ENCODE results near the gene SMAD3. TPM values are rescaled to one million over a fixed set of nuclear protein-coding genes. Genes with fewer than 3 reads are reported as not detected.

SMAD3 gene
- total and polyA plus RNA-seq, 2 of the 8 experiments (the other 6 are each of a cell fraction or from before 2014, with no cell fraction given) = 10.1 to 12.4 TPM

- Histone ChIP-seq H2BK20ac (ENCODE audit: low read length) (no peak overlapping the region), H3K79me2 (ENCODE audit: control insufficient read depth in 1 of 2, insufficient read depth in 2 of 2, low read length in 2 of 2) (no peaks in the 10 kb centered on the region), H3K4me1 (replicated peaks in 1 of 4; ENCODE audit: control insufficient read depth in 3 of 4, insufficient read depth in 4 of 4, low read length in 3 of 4) (no peaks in the 10 kb centered on the region), H2BK5ac (ENCODE audit: low read depth, low read length) (no peak overlapping the region), H3K9ac (replicated peaks in 1 of 4; ENCODE audit: extremely low read depth in 1 of 4, low read depth in 3 of 4, low read length in 3 of 4) (no peak overlapping the region), H4K91ac (replicated peaks; ENCODE audit: insufficient read length, low read length) (no peak overlapping the region), H3K4me2 (ENCODE audit: insufficient read depth in 1 of 2, low read depth in 2 of 2, low read length in 2 of 2) (no peak overlapping the region), H3K23ac (ENCODE audit: insufficient read length) (no peak overlapping the region), H3K27me3 (replicated peaks in 1 of 4; ENCODE audit: control insufficient read depth in 3 of 4, extremely low read depth in 1 of 4, insufficient read depth in 3 of 4, low read length in 3 of 4) (no peaks in the 10 kb centered on the region), H4K20me1 (replicated peaks in 1 of 2; ENCODE audit: control insufficient read depth in 1 of 2, insufficient read depth in 2 of 2, low read length in 2 of 2) (no peaks in the 10 kb centered on the region), H3K18ac (ENCODE audit: extremely low read depth, low read length) (no peak overlapping the region), H3K9me3 (ENCODE audit: insufficient read depth in 2 of 2, low read depth in 1 of 2, low read length in 1 of 2) (no peaks in the 10 kb centered on the region), H4K5ac (ENCODE audit: insufficient read length, low read depth, low read length) (no peak overlapping the region), H2AFZ (ENCODE audit: low read length) (no peak overlapping the region), H3K23me2 (ENCODE audit: low read depth, low read length) (no peaks in the 10 kb centered on the region), H3K4me3 (ENCODE audit: extremely low read depth in 1 of 4, insufficient read depth in 2 of 4, low read depth in 3 of 4, low read length in 4 of 4) (no peak overlapping the region), H3K27ac (ENCODE audit: low read depth, low read length) (no peak overlapping the region), H3K56ac (replicated peaks; ENCODE audit: insufficient read length, low read depth, low read length) (no peak overlapping the region), H2AK5ac (ENCODE audit: low read depth, low read length) (no peak overlapping the region), H2BK120ac (replicated peaks; ENCODE audit: low read depth, low read length) (no peak overlapping the region), H2BK12ac (ENCODE audit: low read depth, low read length) (no peak overlapping the region), H3K4ac (replicated peaks; ENCODE audit: insufficient read length, low read depth, low read length) (no peak overlapping the region), H2BK15ac (ENCODE audit: low read length) (no peak overlapping the region), H3K36me3 (ENCODE audit: control insufficient read depth in 2 of 4, insufficient read depth in 4 of 4, low read length in 3 of 4) (peaks cover 0 to 9% (median 2%) of the 10 kb centered on the region in 4 experiments; a peak in 5 of 8 replicates), H3K79me1 (ENCODE audit: low read depth, low read length) (no peaks in the 10 kb centered on the region), H3K14ac (ENCODE audit: insufficient read length) (no peak overlapping the region), H4K8ac (ENCODE audit: extremely low read depth, insufficient read depth, low read length) (no peak overlapping the region)
- DNase-seq (ENCODE audit: low read depth in 1 of 2, low spot score in 2 of 2) (no peak), FAIRE-seq (no peak)
- TF ChIP-seq MAFK (IDR thresholded peaks at IDR 0.05; ENCODE audit: low read depth, low read length) = peak; percentile 62; the same call in 1 of the 2 replicates
- no peak for TF ChIP-seq RXRA (IDR thresholded peaks at IDR 0.05; ENCODE audit: insufficient read depth, low read depth, low read length)
- CTCF ChIA-PET (ENCODE audit: partially characterized antibody) = interaction anchor here (1.2 kb wide), 1 partner anchor 29 kb away, joined by 3 read pairs; no protein-coding TSS in a partner anchor
- POLR2A ChIA-PET (ENCODE audit: partially characterized antibody) = interaction anchor here (1.1 kb wide), 1 partner anchor 11 kb away, joined by 3 read pairs; no protein-coding TSS in a partner anchor
- 90 to 100% methylated on average over 1 to 5 of the region's 5 CpGs for WGBS, 2 experiments (ENCODE audit: extremely low coverage in 1 of 2, insufficient coverage in 1 of 2, insufficient read length in 1 of 2, insufficient replicate concordance in 2 of 2, low coverage in 1 of 2, low lambda C conversion rate in 2 of 2, missing lambda C conversion rate in 1 of 2)
Measured at GRCh38 chr15:67210555-67211168, 145.3 kb downstream of the SMAD3 start.

Measured in H1 (cell line).